Stimulated activated naive CD8-positive, alpha-beta T cell treated with anti-CD3 and anti-CD28 coated beads, Interleukin-15, Interleukin-2, amounts not matched to agents 100 U/mL and 50 U/mL, for 24 hours (primary cell): ENCODE data around the gene PCSK5.
A peak's percentile ranks its signal among the peaks of the same experiment; 100 is the strongest.
"Not testable (repeated sequence)": the region's sequence is repeated elsewhere in the genome, so short reads cannot be mapped to it uniquely, and the experiment has no call there.

ENCODE experiments used
- ATAC-seq: fragments of 150-1000 bp; cut with Tn5 transposase; one replicate; pipeline ENCODE4 v1.10.0; 2021
- DNase-seq: peaks from one replicate; pipeline ENCODE4 v3.0.0; 2021

Gene PCSK5

GRCh38 chr9:76359766-76360165 is 469.3 kb downstream of the PCSK5 start:
- DNase-seq (no peak), ATAC-seq (no peak)

- not testable (repeated sequence) for ATAC-seq, DNase-seq
Observed at GRCh38 chr9:76362332-76363031, 472.0 kb downstream of the PCSK5 start.

- ATAC-seq (no peak), DNase-seq (no peak)
Observed at GRCh38 chr9:76363032-76363395, 472.5 kb downstream of the PCSK5 start.

- DNase-seq (no peak), ATAC-seq (no peak)
Observed at GRCh38 chr9:76365028-76365427, 474.6 kb downstream of the PCSK5 start.

GRCh38 chr9:76366275-76366674 is 475.8 kb downstream of the PCSK5 start:
- ATAC-seq (no peak), DNase-seq (no peak)

- ATAC-seq (no peak), DNase-seq (no peak)
Observed at GRCh38 chr9:76369583-76369982, 479.1 kb downstream of the PCSK5 start.

- DNase-seq: no peak
- ATAC-seq: no peak
Observed at GRCh38 chr9:76370396-76371023, 480.0 kb downstream of the PCSK5 start.

GRCh38 chr9:76371901-76372300 is 481.4 kb downstream of the PCSK5 start:
- DNase-seq (no peak), ATAC-seq (no peak)

- ATAC-seq (no peak), DNase-seq (no peak)
Observed at GRCh38 chr9:76372336-76372735, 481.9 kb downstream of the PCSK5 start.

GRCh38 chr9:76373173-76373783 is 482.8 kb downstream of the PCSK5 start:
- ATAC-seq (no peak), DNase-seq (no peak)

- DNase-seq (no peak), ATAC-seq (no peak)
Observed at GRCh38 chr9:76373784-76374474, 483.5 kb downstream of the PCSK5 start.

GRCh38 chr9:76374783-76375559 is 484.5 kb downstream of the PCSK5 start:
- DNase-seq: no peak
- no peak for ATAC-seq

- no peak for ATAC-seq
- DNase-seq: no peak
Observed at GRCh38 chr9:76377791-76378190, 487.3 kb downstream of the PCSK5 start.

- ATAC-seq (no peak), DNase-seq (no peak)
Observed at GRCh38 chr9:76378367-76379073, 488.0 kb downstream of the PCSK5 start.

- ATAC-seq: no peak
Observed at GRCh38 chr9:76379494-76379893, 489.0 kb downstream of the PCSK5 start.

GRCh38 chr9:76390656-76391055 is 500.2 kb downstream of the PCSK5 start:
- no peak for DNase-seq
- ATAC-seq: no peak

More at GRCh38 chr9:76379494-76379893, 489.0 kb downstream of the PCSK5 start:
- DNase-seq: no peak

GRCh38 chr9:76394195-76394959 is 503.9 kb downstream of the PCSK5 start, which contains the start of gene RFK:
Gene RFK (minus strand): TSS chr9:76394426. CDS start chr9:76394171, 255 bp downstream.
- ATAC-seq: peak; percentile 88
- DNase-seq: peak; percentile 96

GRCh38 chr9:76394960-76395252 is 504.4 kb downstream of the PCSK5 start:
- DNase-seq (peak; percentile 57), ATAC-seq (peak; percentile 62)

- DNase-seq: no peak
- ATAC-seq: no peak
Observed at GRCh38 chr9:76395381-76395780, 504.9 kb downstream of the PCSK5 start.

- ATAC-seq (no peak), DNase-seq (no peak)
Observed at GRCh38 chr9:76396144-76396543, 505.7 kb downstream of the PCSK5 start.

- DNase-seq (no peak), ATAC-seq (no peak)
Observed at GRCh38 chr9:76396597-76396996, 506.1 kb downstream of the PCSK5 start.
